ENCODE data around the gene PLD4. TPM values are rescaled to one million over a fixed set of nuclear protein-coding genes. Genes with fewer than 3 reads are reported as not detected.

The PLD4 gene
- total RNA-seq, 1 donor from 2014 or later, result 0.05 TPM

- Mint-ChIP-seq H3K27me3 (peaks cover 12% of the 10 kb centered on the region), H3K36me3 (ENCODE audit: insufficient read depth) (no peaks in the 10 kb centered on the region), H3K9me3 (ENCODE audit: low read depth) (no peaks in the 10 kb centered on the region), H3K27ac (peak overlapping the region; percentile 41), H3K4me3 (ENCODE audit: low read depth) (no peak overlapping the region), H3K4me1 (ENCODE audit: low read depth) (peaks cover 2% of the 10 kb centered on the region)
- no peak for TF ChIP-seq CTCF (IDR thresholded peaks at IDR 0.05; ENCODE audit: unreplicated experiment)
- no peak for DNase-seq (ENCODE audit: low spot score, unreplicated experiment)
Measured at GRCh38 chr14:104895786-104896661, 28.7 kb upstream of the PLD4 start.

GRCh38 chr14:104897330-104898194 lies 27.1 kb upstream of the PLD4 start:
- no peak for DNase-seq (ENCODE audit: low spot score, unreplicated experiment)
- TF ChIP-seq CTCF (IDR thresholded peaks at IDR 0.05; ENCODE audit: unreplicated experiment), result no peak
- Mint-ChIP-seq H3K36me3 (ENCODE audit: insufficient read depth) (no peaks in the 10 kb centered on the region), H3K27me3 (peaks cover 17% of the 10 kb centered on the region), H3K4me1 (ENCODE audit: low read depth) (peaks cover 2% of the 10 kb centered on the region), H3K27ac (no peak overlapping the region), H3K9me3 (ENCODE audit: low read depth) (no peaks in the 10 kb centered on the region), H3K4me3 (ENCODE audit: low read depth) (no peak overlapping the region)

- H3K9me3 Mint-ChIP-seq (ENCODE audit: low read depth), result peaks cover under 1% of the 10 kb centered on the region
- no peak for DNase-seq (ENCODE audit: low spot score, unreplicated experiment)
- H3K36me3 Mint-ChIP-seq (ENCODE audit: insufficient read depth), result no peaks in the 10 kb centered on the region
- no peak overlapping the region for H3K4me3 Mint-ChIP-seq (ENCODE audit: low read depth)
- peaks cover 2% of the 10 kb centered on the region for H3K4me1 Mint-ChIP-seq (ENCODE audit: low read depth)
- H3K27ac Mint-ChIP-seq, result no peak overlapping the region
- TF ChIP-seq CTCF (IDR thresholded peaks at IDR 0.05; ENCODE audit: unreplicated experiment), result no peak
- H3K27me3 Mint-ChIP-seq, result peaks cover 19% of the 10 kb centered on the region
Measured at GRCh38 chr14:104898195-104898558, 26.5 kb upstream of the PLD4 start.

- no peak for DNase-seq (ENCODE audit: low spot score, unreplicated experiment)
- H3K9me3 Mint-ChIP-seq (ENCODE audit: low read depth), result peaks cover 3% of the 10 kb centered on the region
- H3K36me3 Mint-ChIP-seq (ENCODE audit: insufficient read depth), result no peaks in the 10 kb centered on the region
- no peak overlapping the region for H3K4me3 Mint-ChIP-seq (ENCODE audit: low read depth)
- no peak for TF ChIP-seq CTCF (IDR thresholded peaks at IDR 0.05; ENCODE audit: unreplicated experiment)
- peaks cover 25% of the 10 kb centered on the region for H3K27me3 Mint-ChIP-seq
- H3K27ac Mint-ChIP-seq, result no peak overlapping the region
- peaks cover 2% of the 10 kb centered on the region for H3K4me1 Mint-ChIP-seq (ENCODE audit: low read depth)
Measured at GRCh38 chr14:104898870-104899510, 25.7 kb upstream of the PLD4 start.

GRCh38 chr14:104899781-104900180 lies 24.9 kb upstream of the PLD4 start:
- Mint-ChIP-seq H3K27me3 (peaks cover 33% of the 10 kb centered on the region), H3K9me3 (ENCODE audit: low read depth) (peaks cover 3% of the 10 kb centered on the region), H3K36me3 (ENCODE audit: insufficient read depth) (no peaks in the 10 kb centered on the region), H3K27ac (no peak overlapping the region), H3K4me3 (ENCODE audit: low read depth) (no peak overlapping the region), H3K4me1 (ENCODE audit: low read depth) (peaks cover 2% of the 10 kb centered on the region)
- DNase-seq (ENCODE audit: low spot score, unreplicated experiment), result no peak
- TF ChIP-seq CTCF (IDR thresholded peaks at IDR 0.05; ENCODE audit: unreplicated experiment), result no peak
